Measurements from ENCODE around the gene ZNF518A.
A peak's percentile ranks its signal among the peaks of the same experiment; 100 is the strongest.

DNA sequence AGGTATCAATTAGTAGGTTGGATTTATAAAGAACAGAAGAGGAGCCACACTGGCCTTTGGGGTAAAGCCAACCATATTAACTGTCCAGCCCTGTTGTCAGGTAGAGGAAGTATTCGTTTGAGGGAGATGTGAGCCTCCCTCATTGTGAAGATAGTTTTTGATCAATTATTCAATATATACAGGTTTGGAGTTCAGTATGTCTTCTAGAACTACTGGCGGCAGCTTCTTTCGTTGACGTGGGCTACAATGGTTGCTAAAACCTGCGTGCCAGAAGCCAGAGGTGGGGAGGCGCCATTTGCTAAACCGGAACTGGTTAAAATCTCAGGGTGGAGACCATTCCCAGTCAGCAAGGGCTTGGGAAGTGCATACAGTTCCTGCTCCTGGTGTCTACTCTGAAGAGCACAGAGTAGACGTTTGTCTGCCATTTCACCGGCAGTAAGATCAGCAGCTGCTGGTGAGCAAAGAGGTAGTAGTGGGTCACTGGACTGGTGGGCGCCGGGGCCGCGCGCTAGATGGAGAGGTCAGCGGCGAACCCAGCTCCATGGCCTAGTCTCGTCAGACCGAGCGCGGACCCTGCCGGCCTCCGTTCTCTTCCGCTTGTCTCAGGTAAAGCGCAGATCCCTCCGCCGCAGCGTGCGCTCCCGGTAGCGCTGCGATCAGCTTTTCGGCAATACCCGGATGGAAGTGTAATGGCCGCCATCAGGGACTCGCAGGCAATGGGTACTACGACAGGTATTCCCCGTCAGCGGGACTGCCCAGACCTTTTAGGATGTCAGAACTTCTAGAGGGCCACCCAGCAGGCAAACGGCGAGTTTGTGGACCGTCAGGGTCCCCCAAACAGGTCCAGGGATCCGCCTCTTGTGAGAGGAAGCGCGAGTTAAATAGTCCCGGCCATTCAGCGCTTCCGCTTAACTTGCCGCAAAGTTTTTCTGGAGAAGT is at the start of gene ZNF518A:
- TF ChIP-seq RAD21 (conservative IDR thresholded peaks at IDR 0.05) (no peak), POLR2AphosphoS5 (IDR thresholded peaks at IDR 0.05) (peak; percentile 86), EP300 (conservative IDR thresholded peaks at IDR 0.05; ENCODE audit: poor library complexity, severe bottlenecking) (peak; percentile 36), TAF1 (IDR thresholded peaks at IDR 0.05; ENCODE audit: low read depth) (peak; percentile 85), EZH2 (IDR thresholded peaks at IDR 0.05; ENCODE audit: borderline replicate concordance, insufficient read depth, low read length, poor library complexity, severe bottlenecking) (no peak), MXI1 (conservative IDR thresholded peaks at IDR 0.05; ENCODE audit: poor library complexity, severe bottlenecking) (peak; percentile 66), SMC3 (conservative IDR thresholded peaks at IDR 0.05; ENCODE audit: poor library complexity) (no peak)
- TF ChIP-seq, protein P1, sequence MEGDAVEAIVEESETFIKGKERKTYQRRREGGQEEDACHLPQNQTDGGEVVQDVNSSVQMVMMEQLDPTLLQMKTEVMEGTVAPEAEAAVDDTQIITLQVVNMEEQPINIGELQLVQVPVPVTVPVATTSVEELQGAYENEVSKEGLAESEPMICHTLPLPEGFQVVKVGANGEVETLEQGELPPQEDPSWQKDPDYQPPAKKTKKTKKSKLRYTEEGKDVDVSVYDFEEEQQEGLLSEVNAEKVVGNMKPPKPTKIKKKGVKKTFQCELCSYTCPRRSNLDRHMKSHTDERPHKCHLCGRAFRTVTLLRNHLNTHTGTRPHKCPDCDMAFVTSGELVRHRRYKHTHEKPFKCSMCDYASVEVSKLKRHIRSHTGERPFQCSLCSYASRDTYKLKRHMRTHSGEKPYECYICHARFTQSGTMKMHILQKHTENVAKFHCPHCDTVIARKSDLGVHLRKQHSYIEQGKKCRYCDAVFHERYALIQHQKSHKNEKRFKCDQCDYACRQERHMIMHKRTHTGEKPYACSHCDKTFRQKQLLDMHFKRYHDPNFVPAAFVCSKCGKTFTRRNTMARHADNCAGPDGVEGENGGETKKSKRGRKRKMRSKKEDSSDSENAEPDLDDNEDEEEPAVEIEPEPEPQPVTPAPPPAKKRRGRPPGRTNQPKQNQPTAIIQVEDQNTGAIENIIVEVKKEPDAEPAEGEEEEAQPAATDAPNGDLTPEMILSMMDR (IDR thresholded peaks at IDR 0.05; ENCODE audit: poor library complexity, severe bottlenecking) = peak; percentile 10
- TF ChIP-seq, protein P2, sequence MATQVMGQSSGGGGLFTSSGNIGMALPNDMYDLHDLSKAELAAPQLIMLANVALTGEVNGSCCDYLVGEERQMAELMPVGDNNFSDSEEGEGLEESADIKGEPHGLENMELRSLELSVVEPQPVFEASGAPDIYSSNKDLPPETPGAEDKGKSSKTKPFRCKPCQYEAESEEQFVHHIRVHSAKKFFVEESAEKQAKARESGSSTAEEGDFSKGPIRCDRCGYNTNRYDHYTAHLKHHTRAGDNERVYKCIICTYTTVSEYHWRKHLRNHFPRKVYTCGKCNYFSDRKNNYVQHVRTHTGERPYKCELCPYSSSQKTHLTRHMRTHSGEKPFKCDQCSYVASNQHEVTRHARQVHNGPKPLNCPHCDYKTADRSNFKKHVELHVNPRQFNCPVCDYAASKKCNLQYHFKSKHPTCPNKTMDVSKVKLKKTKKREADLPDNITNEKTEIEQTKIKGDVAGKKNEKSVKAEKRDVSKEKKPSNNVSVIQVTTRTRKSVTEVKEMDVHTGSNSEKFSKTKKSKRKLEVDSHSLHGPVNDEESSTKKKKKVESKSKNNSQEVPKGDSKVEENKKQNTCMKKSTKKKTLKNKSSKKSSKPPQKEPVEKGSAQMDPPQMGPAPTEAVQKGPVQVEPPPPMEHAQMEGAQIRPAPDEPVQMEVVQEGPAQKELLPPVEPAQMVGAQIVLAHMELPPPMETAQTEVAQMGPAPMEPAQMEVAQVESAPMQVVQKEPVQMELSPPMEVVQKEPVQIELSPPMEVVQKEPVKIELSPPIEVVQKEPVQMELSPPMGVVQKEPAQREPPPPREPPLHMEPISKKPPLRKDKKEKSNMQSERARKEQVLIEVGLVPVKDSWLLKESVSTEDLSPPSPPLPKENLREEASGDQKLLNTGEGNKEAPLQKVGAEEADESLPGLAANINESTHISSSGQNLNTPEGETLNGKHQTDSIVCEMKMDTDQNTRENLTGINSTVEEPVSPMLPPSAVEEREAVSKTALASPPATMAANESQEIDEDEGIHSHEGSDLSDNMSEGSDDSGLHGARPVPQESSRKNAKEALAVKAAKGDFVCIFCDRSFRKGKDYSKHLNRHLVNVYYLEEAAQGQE (IDR thresholded peaks at IDR 0.05; ENCODE audit: borderline replicate concordance) = peak; percentile 82
